ENCODE measurements around the gene ZNF425. TPM values are rescaled to one million over a fixed set of nuclear protein-coding genes. Genes with fewer than 3 reads are reported as not detected.

The ZNF425 gene
- total and polyA plus RNA-seq, 11 donors = 0.21 to 1.6 (median 0.91) TPM

GRCh38 chr7:149081914-149082313, 44.2 kb downstream of the ZNF425 start:
- H3K27ac ChIP-seq = no peak overlapping the region
- TF ChIP-seq CTCF (IDR thresholded peaks at IDR 0.05) (no peak), POLR2A (IDR thresholded peaks at IDR 0.05) (no peak)
- H3K4me1 ChIP-seq = no peaks in the 10 kb centered on the region
- peaks cover 0 to 22% (median 9%) of the 10 kb centered on the region in 9 donors for H3K36me3 ChIP-seq
- WGBS, 4 donors = 89 to 92% (median 90%) methylated on average over 6 of the region's 6 CpGs
- intact Hi-C loops (cut with DNase I) = no loop called here
- no peak overlapping the region for H3K4me3 ChIP-seq
- peaks cover 0 to 9% (median 0%) of the 10 kb centered on the region in 12 donors for H3K9me3 ChIP-seq
- DNase-seq (no peak), ATAC-seq (no peak)
- no peaks in the 10 kb centered on the region for H3K27me3 ChIP-seq

DNA sequence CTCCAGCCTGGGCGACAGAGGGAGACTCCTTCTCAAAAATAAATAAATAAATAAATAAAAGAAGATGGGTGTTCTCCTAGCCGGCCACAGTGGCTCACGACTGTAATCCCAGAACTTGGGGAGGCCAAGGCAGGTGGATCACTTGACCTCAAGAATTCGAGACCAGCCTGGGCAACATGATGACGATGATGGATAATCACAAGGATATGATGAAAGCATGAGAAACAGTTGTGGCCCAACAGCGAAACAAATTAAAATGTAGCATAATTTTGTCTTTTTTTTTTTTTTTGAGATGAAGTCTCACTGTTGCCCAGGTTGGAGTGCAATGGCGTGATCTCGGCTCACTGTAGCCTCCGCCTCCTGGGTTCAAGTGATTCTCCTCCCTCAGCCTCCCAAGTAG, 48.5 kb downstream of the ZNF425 start:
- Histone ChIP-seq H3K4me1 (no peaks in the 10 kb centered on the region), H3K27ac (no peak overlapping the region), H3K9me3 (no peaks in the 10 kb centered on the region), H3K4me3 (no peak overlapping the region), H3K27me3 (no peaks in the 10 kb centered on the region), H3K36me3 (peaks cover 0 to 48% (median 29%) of the 10 kb centered on the region in 9 donors)
- no peak for DNase-seq
- no peak for TF ChIP-seq CTCF (IDR thresholded peaks at IDR 0.05)
- TF ChIP-seq POLR2A (IDR thresholded peaks at IDR 0.05) = no peak
- WGBS, 4 donors = 86 to 96% (median 87%) methylated on average over 9 of the region's 9 CpGs
- intact Hi-C loops (cut with DNase I) = no loop called here
- ATAC-seq = no peak

DNA sequence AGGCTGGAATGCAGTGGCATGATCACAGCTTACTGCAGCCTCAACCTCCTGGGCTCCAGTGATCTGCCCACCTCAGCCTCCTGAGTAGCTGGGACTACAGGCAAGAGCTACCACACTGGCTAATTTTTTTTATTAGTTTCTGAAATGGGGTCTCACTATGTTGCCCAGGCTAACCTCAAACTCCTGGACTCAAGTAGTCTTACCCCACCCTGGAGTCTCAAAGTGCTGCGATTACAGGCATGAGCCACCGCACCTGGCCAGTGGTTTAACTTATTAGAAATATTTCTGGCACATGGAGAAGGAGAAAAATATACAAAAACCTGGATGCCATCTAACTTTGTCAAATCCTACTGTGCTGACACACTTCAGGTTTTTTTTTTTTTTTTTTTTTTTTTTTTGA, 50.8 kb downstream of the ZNF425 start:
- no peak for DNase-seq
- Histone ChIP-seq H3K36me3 (peaks cover 0 to 67% (median 51%) of the 10 kb centered on the region in 9 donors), H3K9me3 (no peaks in the 10 kb centered on the region), H3K27me3 (no peaks in the 10 kb centered on the region), H3K4me1 (peaks cover 0 to 6% (median 0%) of the 10 kb centered on the region in 12 donors), H3K4me3 (no peak overlapping the region), H3K27ac (no peak overlapping the region)
- intact Hi-C loops (cut with DNase I) = no loop called here
- TF ChIP-seq POLR2A (IDR thresholded peaks at IDR 0.05) (no peak), CTCF (IDR thresholded peaks at IDR 0.05) (no peak)
- no peak for ATAC-seq
- 96 to 100% (median 98%) methylated on average over 2 of the region's 2 CpGs for WGBS, 4 donors

GRCh38 chr7:149074116-149074885, 51.8 kb downstream of the ZNF425 start:
- H3K4me3 ChIP-seq = no peak overlapping the region
- peaks cover 0 to 70% (median 54%) of the 10 kb centered on the region in 9 donors for H3K36me3 ChIP-seq
- no peak for TF ChIP-seq POLR2A (IDR thresholded peaks at IDR 0.05)
- no peak for TF ChIP-seq CTCF (IDR thresholded peaks at IDR 0.05)
- no peaks in the 10 kb centered on the region for H3K27me3 ChIP-seq
- H3K4me1 ChIP-seq = peaks cover 0 to 6% (median 0%) of the 10 kb centered on the region in 12 donors
- no peaks in the 10 kb centered on the region for H3K9me3 ChIP-seq
- intact Hi-C loops (cut with DNase I) = no loop called here
- no peak overlapping the region for H3K27ac ChIP-seq
- 70 to 87% (median 84%) methylated on average over 3 of the region's 3 CpGs for WGBS, 4 donors
- ATAC-seq = no peak
- no peak for DNase-seq

Data from heart left ventricle (tissue), 16 donors.